SK-N-SH treated with all-trans-retinoic acid at 6 μM for 48 hours (cell line): Measurements from ENCODE around the gene SERHL2.
"Not testable (repeated sequence)": the region's sequence is repeated elsewhere in the genome, so short reads cannot be mapped to it uniquely, and the experiment has no call there.

Experiments used
- ATAC-seq: fragments of 200-7000 bp; cut with Tn5 transposase; 3 replicates; pipeline ENCODE4 v1.9.1; 2020; ENCODE audit warnings: mild to moderate bottlenecking, moderate library complexity
- ARNTL ChIP-seq: fragments of 450-650 bp; formaldehyde crosslinking; IDR thresholded peaks from 2 replicates; pipeline ENCODE4 v1.5.0; 2020; ENCODE audit warnings: low read depth, mild to moderate bottlenecking, moderate library complexity, borderline replicate concordance
- BACH2 ChIP-seq: fragments of 250-450 bp; sonication (Bioruptor Pico); IDR thresholded peaks from 2 replicates; pipeline ENCODE4 v1.9.0; 2021; ENCODE audit warnings: mild to moderate bottlenecking, borderline replicate concordance
- ESRRG ChIP-seq: fragments of 250-450 bp; sonication (Bioruptor Pico); IDR thresholded peaks from 2 replicates; pipeline ENCODE4 v1.6.1; 2021; ENCODE audit warnings: mild to moderate bottlenecking
- GLIS3 ChIP-seq: fragments of 250-450 bp; sonication (Bioruptor Pico); IDR thresholded peaks from 2 replicates; pipeline ENCODE4 v1.5.0; 2020; ENCODE audit warnings: mild to moderate bottlenecking, moderate library complexity
- ISL1 ChIP-seq: fragments of 250-450 bp; sonication (Bioruptor Pico); IDR thresholded peaks from 2 replicates; pipeline ENCODE4 v2.1.2; 2022; ENCODE audit warnings: mild to moderate bottlenecking, moderate library complexity
- OSR1 ChIP-seq: fragments of 250-450 bp; sonication (Bioruptor Pico); IDR thresholded peaks from 2 replicates; pipeline ENCODE4 v1.8.0; 2022; ENCODE audit warnings: moderate library complexity, mild to moderate bottlenecking, inconsistent platforms
- POU6F1 ChIP-seq: fragments of 250-450 bp; sonication (Bioruptor Pico); IDR thresholded peaks from 2 replicates; pipeline ENCODE4 v1.8.0; 2021; ENCODE audit warnings: low read depth, mild to moderate bottlenecking, moderate library complexity, borderline replicate concordance
- PPARA ChIP-seq: fragments of 250-450 bp; sonication (Bioruptor Pico); IDR thresholded peaks from 2 replicates; pipeline ENCODE4 v1.5.0; 2020; ENCODE audit warnings: mild to moderate bottlenecking, borderline replicate concordance
- RARB ChIP-seq: fragments of 250-450 bp; sonication (Bioruptor Pico); IDR thresholded peaks from 2 replicates; pipeline ENCODE4 v1.8.0; 2021; ENCODE audit warnings: mild to moderate bottlenecking, moderate library complexity
- SNAI2 ChIP-seq: fragments of 250-450 bp; sonication (Bioruptor Pico); IDR thresholded peaks from 2 replicates; pipeline ENCODE4 v1.5.0; 2020; ENCODE audit warnings: mild to moderate bottlenecking, moderate library complexity
- ZC3H10 ChIP-seq: fragments of 250-450 bp; sonication (Bioruptor Pico); IDR thresholded peaks from 2 replicates; pipeline ENCODE4 v1.5.1; 2021; ENCODE audit warnings: mild to moderate bottlenecking, moderate library complexity
- ZFP3 ChIP-seq: fragments of 250-450 bp; sonication (Bioruptor Pico); IDR thresholded peaks from 2 replicates; pipeline ENCODE4 v1.5.0; 2020; ENCODE audit warnings: mild to moderate bottlenecking, moderate library complexity
- ZFP30 ChIP-seq: fragments of 450-650 bp; formaldehyde crosslinking; IDR thresholded peaks from 2 replicates; pipeline ENCODE4 v1.5.0; 2022; ENCODE audit warnings: mild to moderate bottlenecking, moderate library complexity
- ZNF565 ChIP-seq: fragments of 450-650 bp; formaldehyde crosslinking; conservative IDR thresholded peaks from 2 replicates; pipeline ENCODE4 v1.5.0; 2020; ENCODE audit warnings: low read depth, mild to moderate bottlenecking, moderate library complexity
- ZNF70 ChIP-seq: fragments of 450-650 bp; formaldehyde crosslinking; IDR thresholded peaks from 2 replicates; pipeline ENCODE4 v1.5.0; 2020; ENCODE audit warnings: mild to moderate bottlenecking, moderate library complexity
- ZNF8 ChIP-seq: fragments of 450-650 bp; formaldehyde crosslinking; IDR thresholded peaks from 2 replicates; pipeline ENCODE4 v1.5.0; 2020; ENCODE audit warnings: mild to moderate bottlenecking, moderate library complexity
- TF ChIP-seq, protein P1 (sequence below): fragments of 250-450 bp; sonication (Bioruptor Pico); IDR thresholded peaks from 2 replicates; pipeline ENCODE4 v1.5.0; 2020; ENCODE audit warnings: mild to moderate bottlenecking, moderate library complexity
- TF ChIP-seq, protein P2 (sequence below): fragments of 250-450 bp; sonication (Bioruptor Pico); IDR thresholded peaks from 2 replicates; pipeline ENCODE4 v1.5.1; 2020; ENCODE audit warnings: low read depth, mild to moderate bottlenecking, moderate library complexity
- TF ChIP-seq, protein P3 (sequence below): fragments of 250-450 bp; sonication (Bioruptor Pico); IDR thresholded peaks from 2 replicates; pipeline ENCODE4 v1.8.0; 2020; ENCODE audit warnings: mild to moderate bottlenecking, moderate library complexity, borderline replicate concordance

Gene SERHL2

DNA sequence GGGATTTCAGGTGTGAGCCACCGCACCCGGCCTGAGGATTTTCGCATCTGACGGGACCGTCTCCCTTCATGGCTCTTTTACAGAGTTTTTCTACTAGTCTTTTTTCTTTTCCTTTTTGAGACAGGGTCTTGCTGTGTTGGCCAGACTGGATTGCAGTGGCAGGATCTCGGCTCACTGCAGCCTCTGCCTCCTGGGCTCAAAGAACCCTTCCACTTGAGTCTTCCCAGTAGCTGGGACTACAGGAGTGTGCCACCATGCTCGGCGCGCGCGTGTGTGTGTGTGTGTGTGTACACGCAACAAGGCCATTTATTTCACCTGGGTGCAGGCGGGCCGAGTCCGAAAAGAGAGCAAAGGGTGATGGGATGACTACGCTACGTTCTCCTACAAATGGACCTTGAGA lies 10.9 kb downstream of the SERHL2 start:
- TF ChIP-seq, protein P1, sequence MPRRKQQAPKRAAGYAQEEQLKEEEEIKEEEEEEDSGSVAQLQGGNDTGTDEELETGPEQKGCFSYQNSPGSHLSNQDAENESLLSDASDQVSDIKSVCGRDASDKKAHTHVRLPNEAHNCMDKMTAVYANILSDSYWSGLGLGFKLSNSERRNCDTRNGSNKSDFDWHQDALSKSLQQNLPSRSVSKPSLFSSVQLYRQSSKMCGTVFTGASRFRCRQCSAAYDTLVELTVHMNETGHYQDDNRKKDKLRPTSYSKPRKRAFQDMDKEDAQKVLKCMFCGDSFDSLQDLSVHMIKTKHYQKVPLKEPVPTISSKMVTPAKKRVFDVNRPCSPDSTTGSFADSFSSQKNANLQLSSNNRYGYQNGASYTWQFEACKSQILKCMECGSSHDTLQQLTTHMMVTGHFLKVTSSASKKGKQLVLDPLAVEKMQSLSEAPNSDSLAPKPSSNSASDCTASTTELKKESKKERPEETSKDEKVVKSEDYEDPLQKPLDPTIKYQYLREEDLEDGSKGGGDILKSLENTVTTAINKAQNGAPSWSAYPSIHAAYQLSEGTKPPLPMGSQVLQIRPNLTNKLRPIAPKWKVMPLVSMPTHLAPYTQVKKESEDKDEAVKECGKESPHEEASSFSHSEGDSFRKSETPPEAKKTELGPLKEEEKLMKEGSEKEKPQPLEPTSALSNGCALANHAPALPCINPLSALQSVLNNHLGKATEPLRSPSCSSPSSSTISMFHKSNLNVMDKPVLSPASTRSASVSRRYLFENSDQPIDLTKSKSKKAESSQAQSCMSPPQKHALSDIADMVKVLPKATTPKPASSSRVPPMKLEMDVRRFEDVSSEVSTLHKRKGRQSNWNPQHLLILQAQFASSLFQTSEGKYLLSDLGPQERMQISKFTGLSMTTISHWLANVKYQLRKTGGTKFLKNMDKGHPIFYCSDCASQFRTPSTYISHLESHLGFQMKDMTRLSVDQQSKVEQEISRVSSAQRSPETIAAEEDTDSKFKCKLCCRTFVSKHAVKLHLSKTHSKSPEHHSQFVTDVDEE (CRISPR knock-in tag) = no peak
- no peak for TF ChIP-seq ARNTL (CRISPR knock-in tag)
- no peak for TF ChIP-seq SNAI2 (CRISPR knock-in tag)
- TF ChIP-seq BACH2 (CRISPR knock-in tag) = no peak
- TF ChIP-seq ZFP30 (CRISPR knock-in tag) = no peak
- TF ChIP-seq POU6F1 = no peak
- no peak for TF ChIP-seq ZNF70 (CRISPR knock-in tag)
- no peak for TF ChIP-seq ESRRG
- no peak for TF ChIP-seq OSR1 (CRISPR knock-in tag)
- TF ChIP-seq ZFP3 (CRISPR knock-in tag) = no peak
- no peak for TF ChIP-seq ISL1 (CRISPR knock-in tag)
- no peak for TF ChIP-seq ZNF8 (CRISPR knock-in tag)
- TF ChIP-seq, protein P2, sequence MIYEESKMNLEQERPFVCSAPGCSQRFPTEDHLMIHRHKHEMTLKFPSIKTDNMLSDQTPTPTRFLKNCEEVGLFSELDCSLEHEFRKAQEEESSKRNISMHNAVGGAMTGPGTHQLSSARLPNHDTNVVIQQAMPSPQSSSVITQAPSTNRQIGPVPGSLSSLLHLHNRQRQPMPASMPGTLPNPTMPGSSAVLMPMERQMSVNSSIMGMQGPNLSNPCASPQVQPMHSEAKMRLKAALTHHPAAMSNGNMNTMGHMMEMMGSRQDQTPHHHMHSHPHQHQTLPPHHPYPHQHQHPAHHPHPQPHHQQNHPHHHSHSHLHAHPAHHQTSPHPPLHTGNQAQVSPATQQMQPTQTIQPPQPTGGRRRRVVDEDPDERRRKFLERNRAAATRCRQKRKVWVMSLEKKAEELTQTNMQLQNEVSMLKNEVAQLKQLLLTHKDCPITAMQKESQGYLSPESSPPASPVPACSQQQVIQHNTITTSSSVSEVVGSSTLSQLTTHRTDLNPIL (CRISPR knock-in tag) = no peak
- no peak for TF ChIP-seq RARB
- no peak for TF ChIP-seq ZNF565 (CRISPR knock-in tag)
- TF ChIP-seq GLIS3 (CRISPR knock-in tag) = no peak
- TF ChIP-seq, protein P3, sequence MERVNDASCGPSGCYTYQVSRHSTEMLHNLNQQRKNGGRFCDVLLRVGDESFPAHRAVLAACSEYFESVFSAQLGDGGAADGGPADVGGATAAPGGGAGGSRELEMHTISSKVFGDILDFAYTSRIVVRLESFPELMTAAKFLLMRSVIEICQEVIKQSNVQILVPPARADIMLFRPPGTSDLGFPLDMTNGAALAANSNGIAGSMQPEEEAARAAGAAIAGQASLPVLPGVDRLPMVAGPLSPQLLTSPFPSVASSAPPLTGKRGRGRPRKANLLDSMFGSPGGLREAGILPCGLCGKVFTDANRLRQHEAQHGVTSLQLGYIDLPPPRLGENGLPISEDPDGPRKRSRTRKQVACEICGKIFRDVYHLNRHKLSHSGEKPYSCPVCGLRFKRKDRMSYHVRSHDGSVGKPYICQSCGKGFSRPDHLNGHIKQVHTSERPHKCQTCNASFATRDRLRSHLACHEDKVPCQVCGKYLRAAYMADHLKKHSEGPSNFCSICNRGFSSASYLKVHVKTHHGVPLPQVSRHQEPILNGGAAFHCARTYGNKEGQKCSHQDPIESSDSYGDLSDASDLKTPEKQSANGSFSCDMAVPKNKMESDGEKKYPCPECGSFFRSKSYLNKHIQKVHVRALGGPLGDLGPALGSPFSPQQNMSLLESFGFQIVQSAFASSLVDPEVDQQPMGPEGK (CRISPR knock-in tag) = no peak
- no peak for ATAC-seq

GRCh38 chr22:42565956-42566355 lies 12.2 kb downstream of the SERHL2 start:
- no peak for ATAC-seq
- no peak for TF ChIP-seq ZC3H10 (CRISPR knock-in tag)
- no peak for TF ChIP-seq ESRRG
- no peak for TF ChIP-seq PPARA (CRISPR knock-in tag)
- TF ChIP-seq OSR1 (CRISPR knock-in tag) = no peak
- TF ChIP-seq, all 23 proteins: peak for 0

GRCh38 chr22:42567950-42568349 lies 14.2 kb downstream of the SERHL2 start:
- ATAC-seq = not testable (repeated sequence)

- ATAC-seq = not testable (repeated sequence)
These were observed 16.8 kb downstream of the SERHL2 start for GRCh38 chr22:42570580-42570979.

DNA sequence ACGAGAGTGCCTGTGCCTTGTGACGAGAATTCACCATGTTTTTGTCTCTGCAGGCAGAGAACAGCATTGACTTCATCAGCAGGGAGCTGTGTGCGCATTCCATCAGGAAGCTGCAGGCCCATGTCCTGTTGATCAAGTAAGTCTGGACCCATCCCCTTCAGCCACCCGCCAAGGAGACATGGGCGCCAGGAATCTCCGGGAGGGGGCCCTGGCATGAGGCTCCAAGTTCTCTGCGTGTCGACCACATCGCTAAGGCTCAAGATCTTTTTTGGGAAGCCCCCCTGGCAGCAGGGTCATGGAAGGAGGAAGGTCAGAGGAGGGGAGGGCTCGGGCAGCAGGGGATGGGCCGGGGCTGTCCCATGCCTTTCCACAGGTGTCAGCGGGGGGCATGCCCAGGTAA lies 17.3 kb downstream of the SERHL2 start:
- ATAC-seq = not testable (repeated sequence)

DNA sequence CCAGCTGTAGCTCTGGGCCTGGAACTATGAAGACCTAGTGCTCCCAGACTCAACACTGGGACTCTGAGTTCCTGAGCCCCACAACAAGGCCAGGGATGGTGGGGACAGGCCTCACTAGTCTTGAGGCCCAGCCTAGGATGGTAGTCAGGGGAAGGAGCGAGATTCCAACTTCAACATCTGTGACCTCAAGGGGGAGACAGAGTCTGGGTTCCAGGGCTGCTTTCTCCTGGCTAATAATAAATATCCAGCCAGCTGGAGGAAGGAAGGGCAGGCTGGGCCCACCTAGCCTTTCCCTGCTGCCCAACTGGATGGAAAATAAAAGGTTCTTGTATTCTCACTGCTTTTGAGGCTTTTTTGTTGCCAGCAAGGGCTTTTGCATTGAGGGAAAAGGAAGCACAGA lies 20.3 kb downstream of the SERHL2 start:
- ATAC-seq = not testable (repeated sequence)

DNA sequence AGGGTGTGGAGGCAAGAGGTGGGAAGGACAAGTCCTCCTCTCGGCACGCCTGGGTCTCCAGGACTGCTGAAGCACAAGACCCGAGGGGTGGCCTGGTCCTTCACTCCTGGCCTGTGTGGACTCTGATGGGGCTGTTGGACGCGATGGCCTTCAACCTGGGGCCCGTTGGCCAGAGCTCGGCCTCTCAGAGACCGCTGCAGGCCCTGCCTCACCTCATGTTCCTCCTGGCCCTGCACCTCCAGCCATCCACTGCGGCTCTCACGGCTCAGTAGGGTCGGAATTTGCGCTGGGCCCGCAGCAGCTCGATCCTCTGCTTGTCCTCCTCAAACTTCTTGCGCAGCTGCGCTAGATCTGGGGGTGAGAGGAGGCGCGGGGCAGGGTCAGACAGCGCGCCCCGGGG lies 20.7 kb downstream of the SERHL2 start:
- ATAC-seq = not testable (repeated sequence)

DNA sequence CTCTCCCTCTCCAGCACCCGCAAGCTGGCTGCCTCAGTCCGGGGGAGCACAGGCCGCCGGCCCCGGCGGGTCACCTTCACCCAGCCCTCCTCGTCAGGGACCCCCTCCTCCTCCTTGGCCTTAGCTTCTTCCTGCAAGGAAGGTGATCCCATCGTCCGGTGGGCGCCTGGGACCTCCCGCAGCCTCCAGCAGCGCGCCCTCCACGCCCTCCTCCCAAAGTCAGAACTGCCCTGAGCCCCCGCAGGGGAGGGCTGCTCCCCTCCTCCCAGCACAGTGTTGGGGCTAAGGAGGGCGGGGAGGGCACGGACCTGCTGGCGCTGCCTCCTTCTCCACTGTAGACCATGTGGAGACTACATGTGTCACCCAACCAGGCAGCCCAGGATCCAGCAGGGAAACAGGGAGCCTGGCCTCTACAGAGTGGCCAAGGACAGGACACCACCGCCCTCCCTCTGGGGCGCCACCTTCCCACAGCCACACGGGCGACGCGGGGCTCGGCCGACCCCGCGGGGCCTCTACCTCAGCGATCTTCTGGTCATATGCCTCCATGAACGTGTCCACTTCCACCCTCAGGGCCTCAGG lies 22.3 kb downstream of the SERHL2 start:
- ATAC-seq = not testable (repeated sequence)

- ATAC-seq = not testable (repeated sequence)
These were observed 23.4 kb downstream of the SERHL2 start for GRCh38 chr22:42577141-42577540.
